Measurements from ENCODE around the gene C1orf167. TPM values are rescaled to one million over a fixed set of nuclear protein-coding genes. Genes with fewer than 3 reads are reported as not detected.

Gene C1orf167
- total RNA-seq, 1 donor from 2014 or later, result not detected

Other genes with a start within 250 kb of the C1orf167 start
- 0.76 and 1.0 TPM in 2 replicates for gene FBXO2, start 107.8 kb upstream of the C1orf167 start, total RNA-seq
- gene FBXO44, start 107.3 kb upstream of the C1orf167 start, total RNA-seq, result 20.6 and 25.4 TPM in 2 replicates
- gene FBXO6, start 98.0 kb upstream of the C1orf167 start, total RNA-seq, result 17.3 and 17.8 TPM in 2 replicates
- 80.1 and 81.5 TPM in 2 replicates for gene MAD2L2, start 81.0 kb upstream of the C1orf167 start, total RNA-seq
- not detected in 2 replicates for gene DRAXIN, start 70.5 kb upstream of the C1orf167 start, total RNA-seq
- gene AGTRAP, start 26.1 kb upstream of the C1orf167 start, total RNA-seq, result 13.1 and 14.0 TPM in 2 replicates
- gene MTHFR, start 43.8 kb downstream of the C1orf167 start, total RNA-seq, result 15.6 and 18.4 TPM in 2 replicates
- gene CLCN6, start 44.0 kb downstream of the C1orf167 start, total RNA-seq, result 12.7 and 15.2 TPM in 2 replicates
- gene NPPA, start 85.6 kb downstream of the C1orf167 start, total RNA-seq, result not detected in 2 replicates
- gene NPPB, start 96.8 kb downstream of the C1orf167 start, total RNA-seq, result not detected in 2 replicates
- gene KIAA2013, start 164.2 kb downstream of the C1orf167 start, total RNA-seq, result 34.1 and 36.5 TPM in 2 replicates
- gene PLOD1, start 172.5 kb downstream of the C1orf167 start, total RNA-seq, result 40.3 and 40.6 TPM in 2 replicates
- 84.6 and 88.7 TPM in 2 replicates for gene MFN2, start 218.3 kb downstream of the C1orf167 start, total RNA-seq

All from activated CD4-positive, alpha-beta T cell treated with anti-CD3 and anti-CD28 coated beads, Interleukin-2, amount 10 ng/mL, durations not matched to agents 24 days and 14 days (primary cell).